Keratinocyte (primary cell): Measurements from ENCODE around the gene QPRT.

Source experiments
- EZH2 ChIP-seq: IDR thresholded peaks from one replicate; pipeline ENCODE4 v1.6.1; 2012; ENCODE audit warnings: inconsistent platforms, mild to moderate bottlenecking, low read length, moderate library complexity
- TF ChIP-seq, protein P1 (sequence below), 3 experiments: IDR thresholded peaks in 1 of 3; conservative IDR thresholded peaks in 1 of 3; optimal IDR thresholded peaks in 1 of 3; 2 replicates in 2 of 3; 3 replicates in 1 of 3; pipeline versions ENCODE3 to v1.5.1; 2011; ENCODE audit warnings: low read length in 3 of 3, mild to moderate bottlenecking in 3 of 3, moderate library complexity in 2 of 3, control low read depth in 1 of 3, inconsistent platforms in 1 of 3; ENCODE audit not compliant: insufficient read depth in 2 of 3; ENCODE audit errors: extremely low read depth in 1 of 3

DNA sequence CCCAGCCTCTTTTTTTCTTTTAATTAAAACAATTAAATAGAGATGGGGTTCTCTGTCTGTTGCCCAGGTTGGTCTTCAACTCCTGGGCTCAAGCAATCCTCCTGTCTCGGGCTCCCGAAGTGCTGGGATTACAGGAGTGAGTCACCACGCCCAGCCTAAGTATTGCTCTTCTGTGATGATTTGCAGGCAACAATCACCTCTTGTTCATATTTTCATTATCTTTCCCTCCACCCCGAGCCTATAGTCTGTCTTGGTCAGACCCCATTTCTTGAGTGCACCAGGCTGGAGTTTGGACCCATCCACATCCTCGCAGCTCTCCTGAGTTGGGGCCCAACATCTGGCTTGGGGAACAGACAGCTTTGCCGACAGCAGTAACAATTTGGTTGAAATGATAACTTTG is 20.3 kb upstream of the QPRT start:
- TF ChIP-seq, protein P1, sequence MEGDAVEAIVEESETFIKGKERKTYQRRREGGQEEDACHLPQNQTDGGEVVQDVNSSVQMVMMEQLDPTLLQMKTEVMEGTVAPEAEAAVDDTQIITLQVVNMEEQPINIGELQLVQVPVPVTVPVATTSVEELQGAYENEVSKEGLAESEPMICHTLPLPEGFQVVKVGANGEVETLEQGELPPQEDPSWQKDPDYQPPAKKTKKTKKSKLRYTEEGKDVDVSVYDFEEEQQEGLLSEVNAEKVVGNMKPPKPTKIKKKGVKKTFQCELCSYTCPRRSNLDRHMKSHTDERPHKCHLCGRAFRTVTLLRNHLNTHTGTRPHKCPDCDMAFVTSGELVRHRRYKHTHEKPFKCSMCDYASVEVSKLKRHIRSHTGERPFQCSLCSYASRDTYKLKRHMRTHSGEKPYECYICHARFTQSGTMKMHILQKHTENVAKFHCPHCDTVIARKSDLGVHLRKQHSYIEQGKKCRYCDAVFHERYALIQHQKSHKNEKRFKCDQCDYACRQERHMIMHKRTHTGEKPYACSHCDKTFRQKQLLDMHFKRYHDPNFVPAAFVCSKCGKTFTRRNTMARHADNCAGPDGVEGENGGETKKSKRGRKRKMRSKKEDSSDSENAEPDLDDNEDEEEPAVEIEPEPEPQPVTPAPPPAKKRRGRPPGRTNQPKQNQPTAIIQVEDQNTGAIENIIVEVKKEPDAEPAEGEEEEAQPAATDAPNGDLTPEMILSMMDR (optimal IDR thresholded peaks at IDR 0.05 in 1 of 3, IDR thresholded peaks at IDR 0.05 in 1 of 3, conservative IDR thresholded peaks at IDR 0.05 in 1 of 3; ENCODE audit: extremely low read depth in 1 of 3, insufficient read depth in 2 of 3, low read length in 3 of 3) = no peak
- no peak for TF ChIP-seq EZH2
